HEK293 (cell line): ENCODE data around the gene OR5AK2.

Experiments
- SP2 ChIP-seq: fragments of 450-650 bp; formaldehyde crosslinking; IDR thresholded peaks from 2 replicates; pipeline ENCODE4 v1.5.1; 2016; ENCODE audit warnings: missing biosample characterization, missing genetic modification characterization
- SP7 ChIP-seq: fragments of 450-650 bp; formaldehyde crosslinking; IDR thresholded peaks from 2 replicates; pipeline ENCODE4 v1.5.1; 2016; ENCODE audit warnings: missing biosample characterization, missing genetic modification characterization
- ZNF114 ChIP-seq: fragments of 450-650 bp; formaldehyde crosslinking; IDR thresholded peaks from 2 replicates; pipeline ENCODE4 v1.5.0; 2017; ENCODE audit warnings: missing biosample characterization, missing genetic modification characterization
- ZNF274 ChIP-seq, 2 experiments: fragments of 200-500 bp in 1 of 2; fragments of 450-650 bp in 1 of 2; sonication (Bioruptor generic) in 1 of 2; formaldehyde crosslinking in 1 of 2; IDR thresholded peaks; 2 replicates each; pipeline versions ENCODE4 v1.5.1 to v1.6.1; 2014 to 2016; ENCODE audit warnings: borderline replicate concordance in 1 of 2, inconsistent platforms in 1 of 2, low read length in 1 of 2, missing biosample characterization in 1 of 2, missing genetic modification characterization in 1 of 2
- ZNF664 ChIP-seq: fragments of 450-650 bp; formaldehyde crosslinking; IDR thresholded peaks from 2 replicates; pipeline ENCODE4 v1.5.1; 2016; ENCODE audit warnings: missing biosample characterization, missing genetic modification characterization
- ZNF785 ChIP-seq: fragments of 450-650 bp; formaldehyde crosslinking; IDR thresholded peaks from 2 replicates; pipeline ENCODE4 v1.5.1; 2016; ENCODE audit warnings: missing biosample characterization, missing genetic modification characterization
- TF ChIP-seq, protein P1 (sequence below): fragments of 450-650 bp; formaldehyde crosslinking; IDR thresholded peaks from 2 replicates; pipeline ENCODE4 v1.5.1; 2016; ENCODE audit warnings: missing biosample characterization, missing genetic modification characterization
- TF ChIP-seq, protein P2 (sequence below): fragments of 450-650 bp; formaldehyde crosslinking; conservative IDR thresholded peaks from 2 replicates; pipeline ENCODE4 v1.5.1; 2016; ENCODE audit warnings: low read depth, missing biosample characterization, missing genetic modification characterization
- TF ChIP-seq, protein P3 (sequence below): fragments of 450-650 bp; formaldehyde crosslinking; IDR thresholded peaks from 2 replicates; pipeline ENCODE4 v1.5.1; 2016; ENCODE audit warnings: missing biosample characterization, missing genetic modification characterization

DNA sequence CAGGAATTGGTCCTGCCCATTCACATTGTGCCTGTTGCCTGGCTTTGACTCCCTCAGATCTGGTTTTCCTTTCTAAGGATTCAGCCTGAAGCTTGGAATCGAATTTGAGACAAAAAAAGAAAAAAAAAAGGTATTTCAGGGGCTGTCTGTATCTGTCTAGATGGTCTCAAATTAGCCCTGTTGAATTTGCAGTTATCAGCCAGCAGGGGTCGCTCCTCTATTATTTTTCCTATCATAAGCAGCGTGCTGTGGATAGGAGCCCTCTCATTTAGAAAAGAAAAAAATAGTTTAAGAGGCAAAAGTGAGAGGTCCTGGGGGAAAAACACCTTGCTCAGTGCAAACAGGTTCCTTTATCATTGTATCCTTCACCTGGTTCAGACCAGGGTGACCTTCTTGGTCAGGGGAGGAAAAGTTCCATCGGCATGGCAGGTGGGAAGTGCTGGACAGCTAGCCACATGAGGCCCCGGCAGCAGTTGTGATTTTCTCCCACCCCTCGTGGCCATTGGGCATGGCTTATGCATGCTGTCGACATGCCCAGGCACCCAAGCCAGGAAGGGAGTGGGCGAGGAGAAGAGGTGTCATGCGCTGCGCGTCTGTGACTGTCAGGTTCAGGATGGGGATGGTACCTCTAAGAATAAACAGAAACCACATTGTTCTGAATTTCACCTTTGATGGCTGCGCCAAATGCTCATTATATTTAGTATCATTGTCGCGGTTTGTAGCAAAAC, 13.1 kb downstream of the OR5AK2 start:
- TF ChIP-seq ZNF114 (tag by site-specific recombination) (no peak), ZNF664 (tag by site-specific recombination) (no peak), ZNF274 (IDR thresholded peaks at IDR 0.05; ENCODE audit: low read length) (no peak), ZNF274 (tag by site-specific recombination; IDR thresholded peaks at IDR 0.05; ENCODE audit: borderline replicate concordance) (no peak), ZNF785 (tag by site-specific recombination) (no peak), SP7 (tag by site-specific recombination) (no peak), SP2 (tag by site-specific recombination) (no peak)
- TF ChIP-seq, protein P1, sequence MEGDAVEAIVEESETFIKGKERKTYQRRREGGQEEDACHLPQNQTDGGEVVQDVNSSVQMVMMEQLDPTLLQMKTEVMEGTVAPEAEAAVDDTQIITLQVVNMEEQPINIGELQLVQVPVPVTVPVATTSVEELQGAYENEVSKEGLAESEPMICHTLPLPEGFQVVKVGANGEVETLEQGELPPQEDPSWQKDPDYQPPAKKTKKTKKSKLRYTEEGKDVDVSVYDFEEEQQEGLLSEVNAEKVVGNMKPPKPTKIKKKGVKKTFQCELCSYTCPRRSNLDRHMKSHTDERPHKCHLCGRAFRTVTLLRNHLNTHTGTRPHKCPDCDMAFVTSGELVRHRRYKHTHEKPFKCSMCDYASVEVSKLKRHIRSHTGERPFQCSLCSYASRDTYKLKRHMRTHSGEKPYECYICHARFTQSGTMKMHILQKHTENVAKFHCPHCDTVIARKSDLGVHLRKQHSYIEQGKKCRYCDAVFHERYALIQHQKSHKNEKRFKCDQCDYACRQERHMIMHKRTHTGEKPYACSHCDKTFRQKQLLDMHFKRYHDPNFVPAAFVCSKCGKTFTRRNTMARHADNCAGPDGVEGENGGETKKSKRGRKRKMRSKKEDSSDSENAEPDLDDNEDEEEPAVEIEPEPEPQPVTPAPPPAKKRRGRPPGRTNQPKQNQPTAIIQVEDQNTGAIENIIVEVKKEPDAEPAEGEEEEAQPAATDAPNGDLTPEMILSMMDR (tag by site-specific recombination): no peak
- TF ChIP-seq, protein P2, sequence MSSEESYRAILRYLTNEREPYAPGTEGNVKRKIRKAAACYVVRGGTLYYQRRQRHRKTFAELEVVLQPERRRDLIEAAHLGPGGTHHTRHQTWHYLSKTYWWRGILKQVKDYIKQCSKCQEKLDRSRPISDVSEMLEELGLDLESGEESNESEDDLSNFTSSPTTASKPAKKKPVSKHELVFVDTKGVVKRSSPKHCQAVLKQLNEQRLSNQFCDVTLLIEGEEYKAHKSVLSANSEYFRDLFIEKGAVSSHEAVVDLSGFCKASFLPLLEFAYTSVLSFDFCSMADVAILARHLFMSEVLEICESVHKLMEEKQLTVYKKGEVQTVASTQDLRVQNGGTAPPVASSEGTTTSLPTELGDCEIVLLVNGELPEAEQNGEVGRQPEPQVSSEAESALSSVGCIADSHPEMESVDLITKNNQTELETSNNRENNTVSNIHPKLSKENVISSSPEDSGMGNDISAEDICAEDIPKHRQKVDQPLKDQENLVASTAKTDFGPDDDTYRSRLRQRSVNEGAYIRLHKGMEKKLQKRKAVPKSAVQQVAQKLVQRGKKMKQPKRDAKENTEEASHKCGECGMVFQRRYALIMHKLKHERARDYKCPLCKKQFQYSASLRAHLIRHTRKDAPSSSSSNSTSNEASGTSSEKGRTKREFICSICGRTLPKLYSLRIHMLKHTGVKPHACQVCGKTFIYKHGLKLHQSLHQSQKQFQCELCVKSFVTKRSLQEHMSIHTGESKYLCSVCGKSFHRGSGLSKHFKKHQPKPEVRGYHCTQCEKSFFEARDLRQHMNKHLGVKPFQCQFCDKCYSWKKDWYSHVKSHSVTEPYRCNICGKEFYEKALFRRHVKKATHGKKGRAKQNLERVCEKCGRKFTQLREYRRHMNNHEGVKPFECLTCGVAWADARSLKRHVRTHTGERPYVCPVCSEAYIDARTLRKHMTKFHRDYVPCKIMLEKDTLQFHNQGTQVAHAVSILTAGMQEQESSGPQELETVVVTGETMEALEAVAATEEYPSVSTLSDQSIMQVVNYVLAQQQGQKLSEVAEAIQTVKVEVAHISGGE: no peak
- TF ChIP-seq, protein P3, sequence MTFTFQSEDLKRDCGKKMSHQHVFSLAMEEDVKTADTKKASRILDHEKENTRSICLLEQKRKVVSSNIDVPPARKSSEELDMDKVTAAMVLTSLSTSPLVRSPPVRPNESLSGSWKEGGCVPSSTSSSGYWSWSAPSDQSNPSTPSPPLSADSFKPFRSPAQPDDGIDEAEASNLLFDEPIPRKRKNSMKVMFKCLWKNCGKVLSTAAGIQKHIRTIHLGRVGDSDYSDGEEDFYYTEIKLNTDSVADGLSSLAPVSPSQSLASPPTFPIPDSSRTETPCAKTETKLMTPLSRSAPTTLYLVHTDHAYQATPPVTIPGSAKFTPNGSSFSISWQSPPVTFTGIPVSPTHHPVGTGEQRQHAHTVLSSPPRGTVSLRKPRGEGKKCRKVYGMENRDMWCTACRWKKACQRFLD (tag by site-specific recombination): no peak
